Fibroblast of skin of left quadriceps (primary cell): ENCODE results near the gene PRSS50.

Experiments
- DNase-seq, 2 experiments: peaks; one replicate each; pipeline ENCODE4 v3.0.0-alpha.2; 2013; ENCODE audit warnings: low read depth in 2 of 2

Gene PRSS50

DNA sequence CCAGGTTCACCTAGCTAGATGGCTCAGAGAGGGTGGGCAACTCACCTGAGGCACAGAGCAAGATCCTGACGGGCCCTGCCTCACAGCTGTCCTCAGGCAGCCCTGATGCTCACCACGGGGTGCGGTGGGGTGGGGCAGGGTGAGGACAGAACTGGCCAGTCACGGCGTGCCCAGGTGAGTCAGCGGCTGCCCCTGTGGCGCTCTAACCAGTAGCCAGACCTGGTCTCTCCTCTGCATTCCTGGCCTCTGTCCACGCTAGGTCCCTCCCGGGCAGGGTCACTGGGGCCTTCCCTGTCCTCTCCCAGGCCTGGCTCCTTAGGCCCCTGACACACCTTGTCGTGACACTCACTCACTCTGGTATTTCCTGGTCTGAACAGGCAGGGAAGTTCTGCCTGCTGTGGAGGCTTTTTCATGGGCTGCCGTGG, 25.1 kb downstream of the PRSS50 start:
- no peak for DNase-seq

DNA sequence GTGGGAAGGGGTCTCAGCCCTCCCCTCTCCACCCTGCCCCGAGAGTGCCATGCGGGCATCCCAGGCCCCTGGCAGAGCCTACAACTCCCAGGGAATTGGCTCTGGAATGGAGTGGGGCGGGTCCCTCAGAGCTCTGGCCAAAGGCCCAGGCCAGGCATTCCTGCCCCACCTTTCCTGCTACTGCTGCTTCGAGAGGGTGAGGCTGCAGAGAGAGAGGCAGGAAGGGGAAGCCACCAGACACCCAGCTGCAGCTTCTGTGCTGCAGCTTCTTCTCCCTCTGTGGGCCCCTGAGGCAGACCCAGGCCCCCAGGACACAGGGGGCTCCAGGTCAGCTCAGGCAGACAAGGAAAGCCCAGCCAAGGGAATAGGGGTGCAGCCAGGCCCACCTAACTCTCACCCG, 26.9 kb downstream of the PRSS50 start:
- DNase-seq: no peak

DNA sequence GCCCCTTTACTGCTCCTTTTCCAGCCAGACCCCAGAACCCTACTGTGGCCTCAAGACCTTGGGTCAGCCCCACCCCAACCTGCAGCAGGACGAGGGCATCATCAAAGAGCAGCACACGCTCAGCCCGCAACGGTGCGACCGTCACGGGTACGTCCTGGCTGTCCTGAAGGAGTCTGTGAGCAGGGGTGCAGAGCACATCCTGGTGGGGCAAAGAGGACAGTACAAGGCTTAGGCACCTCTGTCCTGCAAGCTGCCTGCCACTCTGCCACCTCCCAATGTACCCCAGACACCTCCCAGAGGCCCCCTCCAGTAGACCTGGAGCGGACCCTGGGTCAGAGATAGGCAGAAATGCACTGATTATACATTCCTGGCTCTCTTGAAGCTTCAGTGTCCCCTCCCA, 32.2 kb downstream of the PRSS50 start:
- no peak for DNase-seq

DNA sequence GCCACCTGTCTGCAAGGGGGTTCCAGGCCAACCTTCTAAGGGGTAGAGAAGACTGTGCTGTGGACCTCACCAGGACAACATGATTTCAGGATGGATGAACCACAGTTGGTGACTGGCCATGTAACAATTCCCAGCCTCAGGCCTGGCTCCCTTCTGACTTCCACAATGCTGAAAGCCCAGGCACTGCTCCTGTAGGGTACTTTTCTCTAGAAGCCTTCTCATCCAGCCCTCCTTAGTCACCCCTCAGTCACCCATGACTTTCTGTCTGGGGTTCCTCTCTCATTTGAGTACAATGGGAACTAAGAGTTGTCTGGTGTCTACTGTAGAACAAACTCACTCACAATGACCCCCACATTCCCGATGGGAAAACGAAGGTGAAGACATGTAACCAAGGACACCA, 32.8 kb downstream of the PRSS50 start:
- DNase-seq: no peak

DNA sequence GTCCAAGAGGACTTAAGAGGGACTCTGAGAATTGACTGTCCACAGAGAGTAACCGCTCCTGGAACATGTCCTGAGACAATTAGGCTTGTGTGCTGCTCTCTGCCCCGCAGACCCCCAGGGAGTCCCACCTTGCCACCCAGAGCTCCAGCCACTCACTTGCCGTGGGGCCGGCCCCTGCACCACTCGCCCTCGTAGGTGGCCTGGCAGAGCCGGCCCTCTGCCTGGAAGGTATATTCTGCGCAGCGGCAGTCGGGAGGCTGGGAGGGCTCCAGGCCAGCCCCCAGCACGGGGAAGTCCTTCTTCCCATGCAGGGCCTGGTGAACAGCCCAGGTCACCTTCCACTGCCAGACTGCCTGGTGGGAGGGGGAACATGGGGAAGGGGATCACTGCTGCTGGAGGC, 34.7 kb downstream of the PRSS50 start:
- no peak for DNase-seq

DNA sequence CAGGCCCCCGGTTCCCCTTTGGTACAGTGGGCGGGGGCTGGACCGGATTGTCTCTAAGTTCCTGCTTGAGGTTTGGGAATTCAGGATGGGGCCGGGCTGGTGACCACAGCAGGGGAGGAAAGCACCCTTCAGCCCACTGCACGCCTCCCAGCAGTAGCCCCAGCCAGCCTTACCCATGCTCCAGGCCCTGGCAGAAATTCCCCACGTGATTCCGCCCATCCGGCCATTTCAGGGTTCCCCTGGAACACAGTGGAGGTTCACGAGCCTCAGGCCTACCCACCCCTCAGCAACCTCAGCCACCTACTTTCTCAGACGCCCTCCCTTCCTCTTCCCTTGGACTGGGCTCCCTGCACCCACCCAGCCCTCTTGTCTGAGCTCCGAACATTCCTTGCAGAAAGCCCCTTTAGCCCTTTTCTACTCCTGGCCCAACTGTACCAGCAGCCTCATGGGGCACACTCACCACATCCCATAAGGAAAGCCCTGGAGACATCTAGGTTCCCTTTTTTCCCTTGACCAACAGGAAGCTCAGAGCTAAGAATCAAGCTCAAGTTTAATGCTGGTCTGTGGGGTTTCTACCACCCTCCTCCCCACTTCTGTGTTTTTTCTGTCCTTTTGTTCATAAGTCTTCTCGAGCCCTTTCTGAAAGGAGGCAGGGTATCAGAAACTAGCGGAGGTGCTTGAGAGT, 35.7 kb downstream of the PRSS50 start:
- no peak for DNase-seq

DNA sequence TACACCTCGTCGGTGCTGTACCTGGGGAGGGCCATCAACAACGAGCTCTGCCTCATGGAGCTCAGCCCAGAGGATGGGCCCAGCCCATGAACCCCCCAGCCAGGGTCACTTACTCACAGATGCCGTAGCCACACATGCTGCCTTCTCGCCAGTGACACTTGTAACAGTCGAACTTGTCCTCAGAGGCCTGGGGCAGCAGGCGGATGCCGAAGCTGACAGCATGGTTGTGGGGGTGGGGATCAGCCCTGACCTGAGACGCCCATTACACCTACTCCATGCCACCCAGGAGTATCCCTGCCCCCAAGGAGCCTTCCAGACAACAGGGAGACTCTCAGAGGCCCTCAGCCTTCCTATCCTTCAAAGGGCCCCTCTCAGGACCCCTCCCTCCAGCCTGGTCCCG, 36.3 kb downstream of the PRSS50 start:
- DNase-seq: no peak

DNA sequence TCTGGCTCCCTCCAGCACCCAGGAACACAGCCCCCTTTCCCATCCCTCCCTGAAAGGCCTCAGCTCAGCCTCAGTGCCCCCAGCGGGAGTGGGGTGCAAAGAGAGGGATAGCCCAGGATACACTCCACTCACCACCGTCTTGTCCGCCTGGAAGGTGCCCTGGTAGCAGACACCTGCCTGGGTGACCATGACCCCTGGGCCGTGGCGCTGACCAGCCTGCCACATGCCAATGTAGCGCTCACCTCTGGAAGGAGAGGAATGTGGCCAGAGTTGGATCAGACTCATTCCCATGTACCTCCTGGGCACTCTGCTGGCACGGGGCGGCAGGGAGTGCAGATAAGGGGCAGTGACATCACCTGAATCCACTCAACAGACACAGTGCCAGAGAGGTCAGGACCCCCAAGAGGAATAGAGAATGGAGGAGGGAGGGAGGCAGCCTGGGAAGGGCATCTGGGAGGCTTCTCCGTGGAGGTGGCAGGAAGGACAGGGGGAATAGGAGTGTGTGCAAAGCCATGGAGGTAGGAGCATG, 37.3 kb downstream of the PRSS50 start:
- no peak for DNase-seq

DNA sequence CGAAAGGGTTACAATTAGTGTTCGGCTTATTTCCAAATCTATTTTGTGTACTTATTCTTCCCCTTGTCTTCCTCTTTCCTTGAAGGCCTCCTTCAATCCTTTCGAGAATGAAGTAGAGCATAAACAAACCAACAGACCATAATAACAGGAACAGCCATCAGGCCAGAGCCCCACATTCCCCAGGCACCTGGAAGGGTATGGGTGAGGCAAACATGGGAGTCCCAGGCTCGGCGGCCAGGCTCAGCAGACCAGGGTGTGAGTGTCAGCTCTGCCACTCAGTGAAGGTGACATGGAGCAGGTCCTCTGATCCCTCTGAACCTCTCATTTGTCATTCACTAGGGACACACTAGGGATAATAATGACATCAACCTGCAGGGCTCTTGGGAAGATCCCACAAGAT, 38.0 kb downstream of the PRSS50 start:
- no peak for DNase-seq

DNA sequence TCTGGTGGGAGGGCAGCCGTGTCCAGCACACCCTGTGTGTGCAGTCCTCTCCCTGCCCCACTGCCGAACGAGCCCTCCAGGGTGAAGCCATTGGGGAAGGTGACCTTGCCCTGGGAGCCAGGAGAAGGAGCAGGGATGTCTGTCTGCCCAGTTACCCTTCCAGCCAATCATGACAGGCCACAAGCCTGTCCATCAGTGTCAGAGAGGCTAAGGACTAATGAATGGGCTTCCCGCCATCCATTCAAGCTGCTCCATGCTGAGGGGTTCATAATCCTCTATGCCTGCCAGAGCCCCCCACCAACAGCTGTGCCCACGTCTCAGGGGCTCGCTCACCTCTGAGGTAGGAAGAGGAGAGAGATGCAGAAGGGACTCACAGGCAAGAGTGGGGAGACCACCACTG, 39.4 kb downstream of the PRSS50 start:
- DNase-seq: no peak

DNA sequence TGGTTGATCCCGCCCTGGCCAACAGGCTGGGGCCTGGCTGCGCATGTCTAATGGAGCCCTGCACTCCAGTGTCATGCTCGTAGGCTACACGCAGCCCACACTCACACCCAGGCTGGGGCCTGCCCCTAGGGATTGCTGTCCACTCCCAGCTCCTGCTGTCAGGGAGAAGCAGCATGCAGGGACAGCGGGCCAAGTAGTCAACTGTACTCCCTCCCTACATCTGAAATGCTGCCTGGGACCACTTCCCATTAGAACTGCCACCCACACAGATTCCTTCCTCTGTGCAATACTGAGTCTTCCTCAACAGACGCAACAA, 40.3 kb downstream of the PRSS50 start:
- no peak for DNase-seq

DNA sequence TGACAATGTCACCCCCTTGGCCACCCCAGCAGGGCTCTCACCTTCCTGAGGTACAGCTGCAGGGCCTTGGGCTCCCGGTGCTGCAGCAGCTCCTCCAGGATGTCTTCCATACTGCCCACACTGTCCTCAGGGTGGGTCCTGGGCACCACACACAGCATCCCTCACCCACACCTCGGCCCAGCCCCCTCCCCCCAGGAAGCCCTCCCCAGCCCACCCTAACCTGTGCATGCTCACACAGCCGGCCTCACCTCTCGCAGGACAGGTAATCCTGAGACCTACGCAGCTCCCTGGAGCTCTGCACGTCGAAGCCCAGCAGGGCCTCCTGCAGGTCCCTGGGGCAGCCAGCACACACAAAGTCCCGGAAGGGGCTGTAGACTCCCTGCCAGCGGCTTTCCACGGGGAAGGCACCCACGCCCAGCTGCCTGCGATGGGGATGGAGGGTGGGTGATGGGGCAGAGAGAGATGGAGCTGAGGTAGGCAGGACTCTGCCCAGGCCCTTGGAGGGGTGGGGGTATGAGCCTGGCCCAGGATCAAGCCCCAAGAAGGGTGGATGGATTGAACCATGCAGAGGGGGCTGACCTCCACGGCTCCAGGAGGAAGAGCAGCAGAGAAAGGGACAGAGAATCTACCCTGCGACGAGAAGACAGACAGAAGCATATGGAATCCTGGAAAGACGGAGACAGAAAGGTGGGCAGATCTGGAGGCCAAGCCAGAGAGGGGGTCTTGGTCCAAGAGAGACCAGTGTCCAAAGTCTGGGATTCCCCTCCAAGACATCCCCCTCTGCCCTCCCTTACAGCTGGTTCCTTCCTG, 40.9 kb downstream of the PRSS50 start:
- no peak for DNase-seq

DNA sequence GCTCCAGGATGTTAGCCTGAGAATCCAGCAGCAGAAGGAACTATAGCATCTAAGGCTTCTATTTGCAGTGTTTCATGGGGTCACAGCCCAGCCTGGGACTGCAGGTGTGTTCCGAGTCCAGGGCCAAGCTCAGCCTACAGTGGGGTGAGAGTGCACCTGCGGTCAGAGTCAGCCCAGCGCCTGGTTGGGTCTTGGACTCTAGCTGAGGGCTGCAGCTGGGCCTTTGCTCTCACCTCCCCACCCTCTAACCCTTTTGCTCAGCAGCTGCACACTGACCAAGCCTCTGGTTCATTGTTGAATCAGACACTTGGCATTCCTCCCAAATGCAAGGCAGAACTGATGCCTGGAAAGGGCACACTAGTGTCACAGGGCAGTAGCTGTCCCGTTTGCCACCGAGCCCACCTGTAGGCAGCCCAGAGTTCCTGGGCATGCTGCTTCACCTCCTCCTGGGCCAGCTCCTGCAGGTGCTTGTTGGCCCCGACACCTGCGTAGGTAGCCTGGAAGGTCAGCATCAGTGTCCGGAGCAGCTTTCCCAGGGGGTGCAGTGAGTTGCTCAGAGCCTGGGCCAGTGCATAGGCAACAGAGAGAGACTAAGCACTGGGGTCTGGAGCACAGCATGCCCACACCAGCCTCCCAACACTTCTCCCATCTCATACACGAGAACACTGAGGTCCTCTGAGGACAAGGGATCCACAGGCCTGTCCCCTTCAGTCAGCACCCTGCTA, 41.7 kb downstream of the PRSS50 start:
- DNase-seq: no peak

DNA sequence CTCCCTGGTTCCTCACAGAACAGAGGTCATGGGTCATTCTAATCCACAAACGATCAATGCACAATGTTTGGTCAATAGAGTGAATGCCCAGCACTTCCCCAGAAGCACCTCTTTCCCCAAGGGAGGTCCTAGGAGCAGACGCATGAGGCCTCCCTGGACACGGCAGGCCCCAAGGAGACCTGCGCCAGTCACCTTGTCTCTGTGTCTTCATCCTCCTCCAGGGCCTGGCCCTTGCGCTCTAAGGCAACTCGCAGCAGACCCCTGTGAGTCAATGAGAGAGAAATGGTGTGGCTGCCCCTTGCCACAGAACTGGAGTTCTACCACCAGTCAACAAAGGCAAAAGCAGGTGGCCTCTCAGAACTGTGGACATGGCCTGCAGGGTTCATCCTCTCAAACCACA, 42.2 kb downstream of the PRSS50 start:
- DNase-seq: no peak

DNA sequence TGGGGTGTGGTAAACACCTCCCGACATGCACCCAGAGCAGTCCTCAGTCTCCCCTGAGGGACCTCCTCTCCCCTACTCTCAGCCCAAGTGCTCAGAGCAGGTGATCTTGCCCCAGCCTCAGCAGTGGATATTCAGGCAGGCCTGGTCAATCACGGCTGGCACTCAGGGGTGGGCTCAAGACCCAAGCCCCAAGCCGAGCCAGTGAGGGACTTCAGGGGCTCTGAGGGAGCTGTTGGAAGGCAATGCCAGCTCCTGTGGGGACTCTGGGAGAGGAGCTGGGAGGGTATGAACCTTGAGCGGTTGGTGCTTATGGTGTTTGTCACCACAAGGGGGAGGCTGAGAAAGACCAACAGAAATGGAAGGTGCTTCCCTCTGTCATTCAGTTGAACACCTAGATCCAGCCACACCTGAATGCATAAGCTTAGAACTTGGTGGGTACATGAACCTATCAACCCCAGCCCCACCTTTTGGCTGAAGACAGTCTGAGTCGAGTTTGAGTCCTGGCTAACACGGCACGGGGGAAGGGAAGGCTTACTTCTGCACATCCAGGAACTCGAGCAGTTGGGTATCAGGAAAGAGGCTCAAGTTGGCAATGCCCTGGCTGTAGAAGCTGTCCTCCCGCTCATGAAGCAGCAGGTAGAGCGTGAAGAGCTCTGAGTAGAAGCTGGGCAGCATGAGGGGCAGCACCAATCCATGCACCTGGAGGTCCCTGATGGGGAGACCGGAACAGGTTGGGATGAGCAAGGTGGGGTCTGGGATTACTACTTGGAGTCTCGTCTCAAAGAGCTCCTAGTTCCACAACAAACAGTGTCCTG, 43.4 kb downstream of the PRSS50 start:
- DNase-seq: no peak

DNA sequence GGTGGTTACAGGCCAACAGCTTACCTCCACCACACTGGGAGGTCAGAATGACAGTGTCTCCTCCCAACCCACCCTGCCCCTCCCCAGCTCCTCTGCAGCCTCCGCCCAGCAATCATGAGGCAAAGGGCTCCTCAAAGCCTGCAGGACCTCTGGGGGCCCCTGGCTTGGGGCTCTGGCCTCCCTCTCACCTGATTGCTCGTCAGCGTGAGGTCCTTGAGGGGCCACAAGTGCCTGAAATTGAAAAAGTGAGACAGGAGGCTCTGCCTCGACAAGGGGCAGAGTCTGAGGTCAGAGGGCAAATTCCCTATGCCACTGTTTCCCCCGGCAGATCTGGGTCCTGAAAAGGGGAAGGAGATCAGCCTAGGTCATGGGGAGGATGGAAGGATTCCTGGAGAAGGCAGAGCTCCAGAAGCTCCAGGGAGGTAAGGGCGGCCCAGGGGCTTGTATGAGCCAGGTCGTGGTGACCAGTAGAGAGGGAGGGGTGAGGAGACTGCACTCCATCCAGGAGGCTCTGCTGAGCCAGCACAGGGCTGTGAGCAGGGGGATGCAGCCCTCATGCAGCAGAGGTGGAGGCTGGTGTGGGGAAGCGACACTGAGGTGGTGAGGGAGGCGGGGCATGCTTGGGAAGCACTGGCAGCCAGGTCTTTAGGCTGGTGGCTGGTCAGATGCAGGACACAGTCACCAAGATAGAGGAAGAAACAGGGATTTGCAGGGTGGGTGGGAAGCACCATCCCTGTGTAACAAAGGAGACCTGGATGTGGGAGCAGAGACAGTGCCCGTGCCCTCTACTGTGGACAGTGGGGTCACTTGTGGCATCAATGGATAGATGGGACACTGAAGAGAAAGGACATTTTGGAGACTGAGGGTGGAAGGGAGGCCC, 44.3 kb downstream of the PRSS50 start:
- no peak for DNase-seq

DNA sequence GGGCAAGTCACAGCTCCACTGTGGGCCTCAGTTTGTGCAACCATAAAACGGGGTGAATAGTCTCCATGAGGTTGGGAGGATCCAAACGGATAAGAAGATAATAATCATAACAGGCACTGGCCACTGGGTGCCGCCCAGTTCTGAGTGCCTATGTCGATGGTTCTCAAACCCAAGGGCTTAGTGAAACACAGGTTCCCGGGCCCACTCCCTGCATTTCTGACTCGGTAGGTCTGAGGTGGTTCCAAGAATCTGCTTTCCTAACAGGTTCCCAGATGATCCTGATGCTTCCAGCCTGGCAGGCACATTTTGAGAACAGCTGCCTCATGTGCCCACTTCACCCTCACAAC, 45.3 kb downstream of the PRSS50 start:
- DNase-seq: no peak

DNA sequence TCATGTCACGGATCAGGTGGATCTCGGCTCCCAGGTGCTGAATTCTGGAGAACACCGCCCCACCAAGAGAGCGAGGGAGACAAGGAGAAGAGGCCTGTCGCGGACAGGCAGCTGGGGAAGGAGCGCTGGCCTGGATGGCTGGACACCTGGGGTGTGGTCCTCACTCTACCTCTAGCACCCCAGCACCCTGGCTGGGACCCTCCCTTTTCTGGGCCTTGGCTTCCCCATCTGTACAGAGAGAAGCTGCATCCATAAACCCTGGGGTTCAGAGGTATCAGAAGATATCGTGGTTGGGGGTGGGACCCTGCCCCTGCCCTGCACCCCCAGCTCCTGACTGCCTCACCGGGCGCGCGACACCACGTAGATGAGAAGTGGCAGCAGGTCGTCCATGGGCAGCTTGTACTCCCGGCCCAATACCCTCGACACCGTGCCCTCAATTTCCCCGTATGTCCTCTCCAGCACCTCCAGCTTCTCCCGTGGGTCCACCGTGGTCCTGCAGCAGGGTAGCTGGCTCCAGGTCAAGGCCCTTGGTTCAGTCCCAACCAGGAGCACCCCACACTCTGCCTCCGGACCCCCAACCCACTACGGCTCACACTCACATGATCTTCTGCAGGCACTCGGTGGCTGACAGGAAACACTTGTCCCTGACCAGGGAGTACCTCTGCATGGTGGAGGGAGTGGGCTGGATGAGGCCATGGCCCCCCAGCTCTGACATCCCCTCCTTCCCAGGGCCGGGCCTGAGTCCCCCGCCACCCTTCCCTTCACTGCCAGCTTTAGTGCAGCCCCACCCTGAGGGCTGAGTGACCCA, 45.9 kb downstream of the PRSS50 start:
- DNase-seq: no peak

DNA sequence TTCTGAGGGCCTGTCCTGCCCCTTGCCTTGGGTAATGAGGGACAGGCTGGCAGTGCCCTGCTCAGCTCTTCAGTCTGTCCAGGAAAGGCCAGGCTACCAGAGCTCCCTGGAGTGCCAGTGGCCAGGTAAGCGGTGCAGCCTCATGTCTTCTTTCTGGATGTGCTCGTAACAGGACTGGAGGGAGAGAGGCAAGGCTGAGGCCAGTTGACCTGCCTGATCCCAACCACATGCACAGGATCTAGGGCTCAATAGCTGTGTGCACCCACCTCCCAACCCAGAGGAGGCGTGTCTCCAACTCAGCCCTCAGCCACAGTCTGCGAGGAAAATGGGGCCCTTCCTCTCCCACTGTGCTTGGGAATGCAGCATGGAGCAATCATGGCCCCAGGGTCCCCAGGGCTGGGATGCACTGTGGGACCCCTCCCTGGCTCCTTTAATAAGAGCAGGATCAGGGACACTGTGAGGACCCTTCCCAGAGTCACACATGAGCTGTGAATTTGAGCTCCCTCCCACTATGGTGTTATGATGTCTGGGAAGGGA, 46.7 kb downstream of the PRSS50 start:
- no peak for DNase-seq
